Measurements from ENCODE around the gene GRIK4. TPM values are rescaled to one million over a fixed set of nuclear protein-coding genes. Genes with fewer than 3 reads are reported as not detected.

The GRIK4 gene
- total RNA-seq, 2 experiments from 2014 or later = not detected

GRCh38 chr11:120712014-120712413 is 200.5 kb downstream of the GRIK4 start:
- CTCF ChIA-PET = no interaction called here
- Mint-ChIP-seq H3K27me3 (peaks cover 11% of the 10 kb centered on the region), H3K36me3 (ENCODE audit: low read depth) (no peaks in the 10 kb centered on the region), H3K9me3 (ENCODE audit: low read depth) (peaks cover 8% of the 10 kb centered on the region), H3K4me1 (peaks cover 2% of the 10 kb centered on the region), H3K27ac (no peak overlapping the region), H3K4me3 (no peak overlapping the region)
- no peak for DNase-seq
- POLR2A ChIA-PET = no interaction called here
- intact Hi-C loops (cut with DNase I, micrococcal nuclease) = no loop called here
- no peak for ATAC-seq

GRCh38 chr11:120712881-120713280 is 201.3 kb downstream of the GRIK4 start:
- ChIA-PET CTCF (interaction anchor here (0.7 to 1.1 kb wide), 2 partner anchors 28 to 34 kb away, joined by 3 to 4 read pairs; no protein-coding TSS in a partner anchor), POLR2A (interaction anchor here (0.6 kb wide), 1 partner anchor 93 kb away, joined by 3 read pairs; no protein-coding TSS in a partner anchor)
- ATAC-seq = no peak
- intact Hi-C loops (cut with DNase I, micrococcal nuclease) = no loop called here
- no peaks in the 10 kb centered on the region for H3K36me3 Mint-ChIP-seq (ENCODE audit: low read depth)
- peaks cover 2% of the 10 kb centered on the region for H3K4me1 Mint-ChIP-seq
- no peak for DNase-seq
- peaks cover 11% of the 10 kb centered on the region for H3K27me3 Mint-ChIP-seq
- H3K4me3 Mint-ChIP-seq = no peak overlapping the region
- H3K9me3 Mint-ChIP-seq (ENCODE audit: low read depth) = peaks cover 3% of the 10 kb centered on the region
- H3K27ac Mint-ChIP-seq = no peak overlapping the region

- CTCF ChIA-PET = interaction anchor here (0.7 to 1.1 kb wide), 2 partner anchors 28 to 34 kb away, joined by 3 to 4 read pairs; no protein-coding TSS in a partner anchor
These were observed 201.7 kb downstream of the GRIK4 start for GRCh38 chr11:120713296-120713695.

GRCh38 chr11:120714438-120714837 is 202.9 kb downstream of the GRIK4 start:
- no peak for DNase-seq
- ATAC-seq = no peak
- intact Hi-C loops (cut with DNase I, micrococcal nuclease) = no loop called here
- CTCF ChIA-PET = interaction anchor here (1.5 kb wide), 1 partner anchor 55 kb away, joined by 4 read pairs; no protein-coding TSS in a partner anchor
- Mint-ChIP-seq H3K4me3 (no peak overlapping the region), H3K36me3 (ENCODE audit: low read depth) (no peaks in the 10 kb centered on the region), H3K27ac (no peak overlapping the region), H3K27me3 (peaks cover 11% of the 10 kb centered on the region), H3K9me3 (ENCODE audit: low read depth) (no peaks in the 10 kb centered on the region), H3K4me1 (peaks cover 2% of the 10 kb centered on the region)
- POLR2A ChIA-PET = no interaction called here

More at GRCh38 chr11:120713296-120713695, 201.7 kb downstream of the GRIK4 start:
- DNase-seq (no peak), ATAC-seq (no peak)
- no peak overlapping the region for H3K27ac Mint-ChIP-seq
- H3K27me3 Mint-ChIP-seq = peaks cover 11% of the 10 kb centered on the region
- H3K9me3 Mint-ChIP-seq (ENCODE audit: low read depth) = no peaks in the 10 kb centered on the region
- H3K4me1 Mint-ChIP-seq = peaks cover 2% of the 10 kb centered on the region
- no peak overlapping the region for H3K4me3 Mint-ChIP-seq
- POLR2A ChIA-PET = no interaction called here
- H3K36me3 Mint-ChIP-seq (ENCODE audit: low read depth) = no peaks in the 10 kb centered on the region
- intact Hi-C loops (cut with DNase I, micrococcal nuclease) = no loop called here

- DNase-seq = no peak
- POLR2A ChIA-PET = no interaction called here
- peaks cover 12% of the 10 kb centered on the region for H3K27me3 Mint-ChIP-seq
- intact Hi-C loops (cut with DNase I, micrococcal nuclease) = no loop called here
- CTCF ChIA-PET = interaction anchor here (0.6 to 1.5 kb wide), 4 partner anchors 23 to 448 kb away, joined by 3 to 5 read pairs (median 4); no protein-coding TSS in a partner anchor
- H3K36me3 Mint-ChIP-seq (ENCODE audit: low read depth) = no peaks in the 10 kb centered on the region
- H3K27ac Mint-ChIP-seq = no peak overlapping the region
- H3K4me1 Mint-ChIP-seq = peaks cover 2% of the 10 kb centered on the region
- H3K4me3 Mint-ChIP-seq = no peak overlapping the region
- no peaks in the 10 kb centered on the region for H3K9me3 Mint-ChIP-seq (ENCODE audit: low read depth)
- ATAC-seq = no peak
These were observed 203.7 kb downstream of the GRIK4 start for GRCh38 chr11:120715239-120715638.

GRCh38 chr11:120717042-120717441 is 205.5 kb downstream of the GRIK4 start:
- Mint-ChIP-seq H3K36me3 (ENCODE audit: low read depth) (no peaks in the 10 kb centered on the region), H3K4me3 (no peak overlapping the region), H3K9me3 (ENCODE audit: low read depth) (no peaks in the 10 kb centered on the region), H3K4me1 (peaks cover 2% of the 10 kb centered on the region), H3K27ac (no peak overlapping the region), H3K27me3 (peaks cover 20% of the 10 kb centered on the region)
- ChIA-PET POLR2A (no interaction called here), CTCF (interaction anchor here (0.8 kb wide), 1 partner anchor 159 kb away, joined by 3 read pairs; no protein-coding TSS in a partner anchor)
- ATAC-seq (no peak), DNase-seq (no peak)
- intact Hi-C loops (cut with DNase I, micrococcal nuclease) = no loop called here

- ATAC-seq = no peak
These were observed 206.1 kb downstream of the GRIK4 start for GRCh38 chr11:120717623-120718022.

DNA sequence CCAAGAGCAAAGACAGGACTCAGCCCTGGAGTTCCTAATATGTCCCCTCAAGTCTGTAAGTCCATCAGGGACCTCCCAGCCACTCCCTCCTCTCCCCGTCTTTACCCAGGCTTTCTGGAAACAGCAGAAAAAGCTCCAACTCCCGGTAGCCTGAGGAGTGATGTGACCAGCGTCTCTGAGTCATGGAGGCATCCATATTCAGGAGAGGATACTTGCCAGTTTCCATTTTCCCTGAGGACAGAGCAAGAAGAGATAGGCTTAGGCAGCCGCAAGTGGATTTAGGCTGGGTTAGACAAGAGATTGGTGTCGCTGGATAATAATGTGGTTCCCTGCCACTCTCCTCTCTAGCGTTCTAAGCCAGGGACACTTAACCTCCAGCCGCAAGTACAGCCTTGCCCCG is 206.6 kb downstream of the GRIK4 start:
- ATAC-seq (no peak), DNase-seq (no peak)
- Mint-ChIP-seq H3K9me3 (ENCODE audit: low read depth) (no peaks in the 10 kb centered on the region), H3K36me3 (ENCODE audit: low read depth) (no peaks in the 10 kb centered on the region), H3K4me1 (peaks cover 2% of the 10 kb centered on the region), H3K27ac (no peak overlapping the region), H3K4me3 (no peak overlapping the region), H3K27me3 (peaks cover 17% of the 10 kb centered on the region)
- CTCF ChIA-PET = no interaction called here
- POLR2A ChIA-PET = no interaction called here
- intact Hi-C loops (cut with DNase I, micrococcal nuclease) = no loop called here

More at GRCh38 chr11:120717623-120718022, 206.1 kb downstream of the GRIK4 start:
- no peak for DNase-seq
- ChIA-PET POLR2A (no interaction called here), CTCF (no interaction called here)
- no peak overlapping the region for H3K4me3 Mint-ChIP-seq
- no peak overlapping the region for H3K27ac Mint-ChIP-seq
- peaks cover 19% of the 10 kb centered on the region for H3K27me3 Mint-ChIP-seq
- no peaks in the 10 kb centered on the region for H3K36me3 Mint-ChIP-seq (ENCODE audit: low read depth)
- H3K4me1 Mint-ChIP-seq = peaks cover 2% of the 10 kb centered on the region
- no peaks in the 10 kb centered on the region for H3K9me3 Mint-ChIP-seq (ENCODE audit: low read depth)
- intact Hi-C loops (cut with DNase I, micrococcal nuclease) = no loop called here

DNA sequence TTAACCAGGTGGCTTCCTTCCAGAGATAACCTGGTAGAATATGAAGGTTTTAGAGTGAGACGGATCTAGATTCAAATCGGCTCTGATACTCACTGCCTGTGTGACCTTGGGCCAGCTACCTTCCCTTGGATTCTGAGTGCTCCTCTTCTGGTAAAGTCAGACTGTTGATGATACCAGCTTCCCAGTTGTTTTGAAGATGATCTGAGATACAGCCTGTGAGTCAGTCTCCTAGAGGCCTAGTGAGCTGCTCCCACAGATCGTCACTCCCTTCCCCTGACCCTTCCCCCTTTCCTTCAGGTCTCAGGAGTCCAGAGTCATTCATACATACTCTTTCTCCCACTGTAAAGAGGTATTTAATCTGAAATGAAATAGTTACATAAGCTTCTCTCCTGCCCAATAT is 207.8 kb downstream of the GRIK4 start:
- intact Hi-C loops (cut with DNase I, micrococcal nuclease) = no loop called here
- Mint-ChIP-seq H3K36me3 (ENCODE audit: low read depth) (no peaks in the 10 kb centered on the region), H3K27ac (no peak overlapping the region), H3K4me1 (peaks cover 2% of the 10 kb centered on the region), H3K9me3 (ENCODE audit: low read depth) (no peaks in the 10 kb centered on the region), H3K27me3 (peaks cover 12% of the 10 kb centered on the region), H3K4me3 (no peak overlapping the region)
- POLR2A ChIA-PET = no interaction called here
- ATAC-seq (no peak), DNase-seq (no peak)
- CTCF ChIA-PET = interaction anchor here (0.6 to 1.6 kb wide), 2 partner anchors 35 to 79 kb away, joined by 3 to 5 read pairs; no protein-coding TSS in a partner anchor

DNA sequence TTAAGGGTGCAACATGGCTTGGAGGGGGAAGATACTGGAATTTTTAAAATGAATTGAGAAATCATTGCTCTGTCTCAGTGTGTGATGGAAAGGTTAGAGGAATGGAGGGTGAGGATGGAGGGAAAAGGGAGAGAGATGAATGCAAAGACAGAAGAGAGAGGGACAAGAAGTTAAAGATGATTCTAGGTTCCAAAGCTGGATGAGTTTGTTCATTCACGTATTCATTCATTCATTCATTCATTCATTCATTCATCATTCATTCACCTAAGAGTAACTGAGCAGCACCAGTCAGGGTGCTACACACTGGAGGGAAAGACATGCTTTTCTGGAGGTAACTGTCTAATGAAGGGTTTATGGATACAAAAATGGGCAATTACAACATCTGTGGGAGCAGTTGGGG is 209.2 kb downstream of the GRIK4 start:
- Mint-ChIP-seq H3K9me3 (ENCODE audit: low read depth) (no peaks in the 10 kb centered on the region), H3K4me3 (no peak overlapping the region), H3K4me1 (no peaks in the 10 kb centered on the region), H3K27ac (no peak overlapping the region), H3K36me3 (ENCODE audit: low read depth) (no peaks in the 10 kb centered on the region), H3K27me3 (peaks cover 11% of the 10 kb centered on the region)
- intact Hi-C loops (cut with DNase I, micrococcal nuclease) = no loop called here
- no peak for DNase-seq
- no peak for ATAC-seq
- ChIA-PET CTCF (interaction anchor here (0.7 to 1.6 kb wide), 2 partner anchors 36 to 363 kb away, joined by 3 to 5 read pairs; no protein-coding TSS in a partner anchor), POLR2A (no interaction called here)

GRCh38 chr11:120722524-120722923 is 211.0 kb downstream of the GRIK4 start:
- Mint-ChIP-seq H3K27me3 (peaks cover 11% of the 10 kb centered on the region), H3K4me1 (no peaks in the 10 kb centered on the region), H3K36me3 (ENCODE audit: low read depth) (no peaks in the 10 kb centered on the region), H3K9me3 (ENCODE audit: low read depth) (no peaks in the 10 kb centered on the region), H3K27ac (no peak overlapping the region), H3K4me3 (no peak overlapping the region)
- no peak for DNase-seq
- ATAC-seq = no peak
- POLR2A ChIA-PET = no interaction called here
- CTCF ChIA-PET = no interaction called here
- intact Hi-C loops (cut with DNase I, micrococcal nuclease) = no loop called here

- Mint-ChIP-seq H3K9me3 (ENCODE audit: low read depth) (peaks cover 4% of the 10 kb centered on the region), H3K27ac (no peak overlapping the region), H3K4me1 (no peaks in the 10 kb centered on the region), H3K27me3 (peaks cover 11% of the 10 kb centered on the region), H3K36me3 (ENCODE audit: low read depth) (no peaks in the 10 kb centered on the region), H3K4me3 (no peak overlapping the region)
- intact Hi-C loops (cut with DNase I, micrococcal nuclease) = no loop called here
- ChIA-PET CTCF (no interaction called here), POLR2A (no interaction called here)
- DNase-seq (no peak), ATAC-seq (no peak)
These were observed 212.2 kb downstream of the GRIK4 start for GRCh38 chr11:120723751-120724150.

All from activated CD4-positive, alpha-beta T cell treated with anti-CD3 and anti-CD28 coated beads for 36 hours (primary cell).